Body of pancreas (tissue), 4 donors: Measurements from ENCODE around the gene BMPR2.

Experiments used
- CTCF ChIP-seq, 7 experiments: fragments of 450-650 bp in 4 of 7; fragments of 200-600 bp in 3 of 7; sonication (generic) in 3 of 7; IDR thresholded peaks; one replicate each; pipeline ENCODE4 v1.5.1; 2016 to 2019; ENCODE audit warnings: antibody characterized with exemption in 7 of 7
- POLR2A ChIP-seq, 3 donors: fragments of 450-650 bp; IDR thresholded peaks; one replicate each; pipeline ENCODE4 v1.6.1; 2016; ENCODE audit warnings: antibody characterized with exemption in 3 of 3, mild to moderate bottlenecking in 2 of 3

- TF ChIP-seq POLR2A (IDR thresholded peaks at IDR 0.05) (peak; percentile 79 to 86 (median 86)), CTCF (IDR thresholded peaks at IDR 0.05) (peak in 1 of 7 experiments; percentile 21)
These were observed at the start of gene BMPR2 for GRCh38 chr2:202375609-202376408.
